Hematopoietic multipotent progenitor cell treated with erythropoietin and hydrocortisone succinate and interleukin-3 and kit ligand, for 6 days (in vitro differentiated cells): ENCODE measurements around the gene TCN1.
"Not testable (repeated sequence)": the region's sequence is repeated elsewhere in the genome, so short reads cannot be mapped to it uniquely, and the experiment has no call there.

Experiments used
- DNase-seq: peaks from one replicate; pipeline ENCODE4 v3.0.0-alpha.2; 2015

TCN1 gene

DNA sequence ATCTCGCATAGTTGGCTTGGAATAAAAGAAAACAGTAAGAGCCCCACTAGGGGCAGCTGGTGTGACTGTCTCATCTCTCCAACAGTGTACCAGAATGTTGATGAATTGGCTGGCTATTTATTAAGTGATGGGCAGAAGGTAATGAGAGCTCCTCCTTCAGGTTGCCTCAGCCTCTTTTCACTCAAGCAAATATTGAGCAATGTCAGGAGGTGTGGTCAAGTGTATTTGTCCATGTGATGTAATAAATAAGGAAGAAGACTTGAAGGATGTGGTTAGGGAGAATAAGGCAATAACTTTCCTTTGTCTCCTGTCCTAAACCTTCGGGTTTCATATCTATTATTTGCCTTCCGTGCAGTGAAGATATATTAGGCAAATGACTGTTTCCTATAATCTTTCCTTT lies at the start of gene TCN1:
TCN1 (minus strand) TSS at position 91 of the 400 bp plus-strand sequence; CDS start at position 74, 17 bp downstream.
- peak; percentile 77 for DNase-seq

GRCh38 chr11:59903569-59903968 lies 37.3 kb upstream of the TCN1 start:
- not testable (repeated sequence) for DNase-seq

DNA sequence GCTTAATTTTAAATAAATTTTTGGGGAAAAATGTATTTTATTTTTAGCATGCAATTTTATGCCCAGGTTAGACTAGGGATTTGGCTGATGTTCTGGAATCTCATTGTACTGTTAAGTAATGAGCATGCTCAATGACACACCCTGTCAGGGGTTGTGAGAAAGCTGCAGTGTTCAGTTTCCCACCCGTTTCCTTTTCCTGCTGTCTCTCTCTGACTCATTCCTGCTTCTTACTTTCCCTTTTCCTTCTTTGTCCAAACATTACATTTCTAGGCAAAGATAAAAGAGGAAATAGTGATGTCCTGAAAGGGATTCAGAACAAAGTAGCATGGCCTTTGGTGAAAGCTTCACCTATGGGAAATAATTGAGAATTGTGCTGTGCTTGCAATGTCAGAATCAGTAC lies 35.0 kb upstream of the TCN1 start:
- DNase-seq, result no peak

- DNase-seq, result no peak
Measured at GRCh38 chr11:59900366-59901126, 34.3 kb upstream of the TCN1 start.

- DNase-seq, result peak; percentile 9
Measured at GRCh38 chr11:59899532-59899931, 33.2 kb upstream of the TCN1 start.

DNA sequence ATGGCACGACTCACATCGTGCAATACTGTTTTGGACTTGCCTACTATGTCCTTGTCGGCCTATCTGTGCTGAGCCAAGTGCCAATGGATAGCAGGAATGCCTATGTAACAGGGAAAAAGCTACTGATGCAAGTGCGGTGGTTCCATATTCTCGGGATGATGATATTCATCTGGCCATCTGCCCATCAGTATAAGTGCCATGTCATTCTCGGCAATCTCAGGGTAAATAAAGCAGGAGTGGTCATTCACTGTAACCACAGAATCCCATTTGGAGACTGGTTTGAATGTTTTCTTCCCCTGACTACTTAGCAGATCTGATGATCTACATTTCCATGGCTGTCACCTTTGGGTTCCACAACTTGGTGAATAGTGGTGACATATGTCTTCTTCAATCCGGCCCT lies 32.4 kb upstream of the TCN1 start:
- DNase-seq, result no peak

DNA sequence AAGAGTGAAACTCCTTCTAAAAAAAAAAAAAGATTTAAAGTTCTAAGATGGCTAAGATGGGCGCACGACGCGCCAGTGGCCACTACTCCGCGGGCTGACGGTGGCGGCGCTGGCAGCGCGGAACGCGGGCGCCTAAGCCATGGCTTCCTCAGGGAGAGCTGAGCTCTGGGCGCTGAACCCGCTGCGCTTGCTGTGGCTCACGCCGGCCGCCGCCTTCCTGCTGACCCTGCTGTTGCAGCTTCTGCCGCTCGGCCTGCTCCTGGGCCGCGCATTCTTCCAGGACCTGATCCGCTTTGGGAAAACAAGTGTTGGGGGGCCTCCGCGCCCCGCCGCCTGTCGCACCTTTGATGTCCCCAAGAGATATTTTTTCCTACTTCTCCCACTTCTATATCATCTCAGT lies 31.8 kb upstream of the TCN1 start:
- no peak for DNase-seq

- DNase-seq, result no peak
Measured at GRCh38 chr11:59894616-59895015, 28.3 kb upstream of the TCN1 start.

DNA sequence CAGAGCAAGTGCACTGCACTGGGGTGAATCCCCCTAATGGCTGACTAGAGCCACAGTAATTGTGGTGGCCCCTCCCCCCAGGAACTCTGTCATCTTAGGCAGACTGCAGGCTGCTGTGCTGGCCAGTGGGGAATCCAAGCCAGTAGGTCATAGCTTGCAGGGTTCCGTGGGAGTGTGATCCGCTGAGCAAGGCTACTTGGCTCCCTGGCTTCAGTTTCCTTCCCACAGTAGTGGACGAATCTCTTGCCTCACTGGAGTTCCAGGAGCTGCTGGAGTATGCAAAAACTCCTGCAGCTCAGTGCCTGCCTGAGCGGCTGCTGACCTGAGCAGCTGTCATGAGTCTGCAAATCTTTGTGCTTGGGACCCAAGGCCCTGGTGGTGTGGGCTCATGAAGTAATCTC lies 25.5 kb upstream of the TCN1 start:
- DNase-seq, result peak; percentile 21

- not testable (repeated sequence) for DNase-seq
Measured at GRCh38 chr11:59887156-59887555, 20.9 kb upstream of the TCN1 start.

DNA sequence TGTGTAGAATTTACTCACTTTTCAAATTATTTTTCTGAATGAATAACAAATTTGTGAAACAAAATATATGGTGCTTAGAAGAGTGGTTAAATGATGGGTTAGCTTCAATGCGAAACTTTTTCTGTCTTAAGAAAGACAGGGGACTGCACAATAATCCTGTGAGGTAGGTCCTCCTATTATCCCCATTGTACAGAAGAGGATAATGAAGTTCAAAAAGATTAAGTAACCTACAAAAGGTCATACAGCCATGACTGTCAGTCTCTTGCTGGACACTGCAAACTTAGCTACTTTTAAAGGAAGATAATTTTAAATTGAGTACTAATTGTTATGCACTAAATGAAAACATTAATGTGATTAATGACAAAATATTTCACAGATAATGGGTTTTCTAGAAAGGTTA lies 17.3 kb upstream of the TCN1 start:
- no peak for DNase-seq

DNA sequence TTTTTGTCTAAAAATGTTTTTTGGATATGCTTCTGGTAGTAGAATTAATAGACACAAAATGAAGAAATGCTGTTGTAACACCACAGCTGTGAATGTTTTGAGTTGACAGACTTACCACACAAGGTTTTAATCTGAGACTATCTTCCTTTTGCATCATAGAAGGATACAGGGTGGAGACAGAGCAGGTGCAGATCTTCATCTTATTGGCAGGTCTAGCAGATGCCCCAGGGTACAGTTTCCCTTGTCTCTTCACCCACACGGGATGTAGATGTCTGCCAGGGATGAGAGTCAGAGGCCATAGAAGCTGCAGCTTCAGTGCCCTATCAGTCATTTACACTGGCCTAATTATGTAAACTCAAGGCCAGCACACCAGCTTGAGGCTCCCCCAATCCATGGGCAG lies 13.3 kb upstream of the TCN1 start:
- DNase-seq, result peak; percentile 10

DNA sequence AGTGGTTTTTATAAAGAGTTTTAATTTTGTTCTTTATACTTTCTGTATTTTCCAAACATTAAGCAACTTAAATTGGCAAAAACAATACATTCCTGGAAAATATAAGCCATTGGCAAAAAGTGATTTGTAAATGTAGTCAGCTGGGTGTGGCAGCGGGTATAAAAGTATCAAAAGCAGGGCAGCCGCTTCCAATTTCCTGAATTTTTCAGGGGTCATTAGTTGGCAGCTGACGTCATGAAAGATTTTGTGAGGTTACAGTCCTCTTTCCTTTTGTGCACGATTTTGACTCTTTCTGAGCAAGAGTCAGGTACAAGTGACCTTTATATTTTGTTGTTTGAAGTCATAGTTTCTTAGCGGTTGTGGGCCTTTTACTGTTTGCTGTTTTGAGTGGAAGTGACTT lies 12.3 kb upstream of the TCN1 start, which contains the start of gene OOSP3:
OOSP3 (plus strand) TSS at position 208 of the 400 bp plus-strand sequence; CDS start at position 235, 27 bp downstream.
- DNase-seq, result no peak

GRCh38 chr11:59877784-59878183 lies 11.5 kb upstream of the TCN1 start:
- DNase-seq, result no peak

DNA sequence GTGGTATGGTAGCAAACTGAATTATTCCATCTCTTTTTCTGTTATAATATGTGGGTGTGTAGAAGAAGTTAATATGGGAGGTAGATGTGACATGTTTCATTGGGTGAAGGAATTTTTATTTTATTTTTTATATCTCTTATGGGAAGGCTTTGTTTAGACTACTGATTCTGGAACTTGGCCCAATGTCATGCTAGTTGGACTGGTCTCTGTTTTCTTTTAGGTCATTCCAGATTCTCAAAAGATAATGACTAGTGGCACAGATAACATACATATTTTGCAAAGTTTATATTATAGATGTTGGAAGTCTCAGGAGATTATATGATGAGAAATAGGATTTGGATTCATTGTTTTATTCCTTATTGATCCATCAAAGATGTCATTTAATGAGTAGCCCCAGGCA lies 11.0 kb upstream of the TCN1 start:
- no peak for DNase-seq

GRCh38 chr11:59875856-59876519 lies 9.7 kb upstream of the TCN1 start:
- no peak for DNase-seq

GRCh38 chr11:59872076-59872475 lies 5.8 kb upstream of the TCN1 start:
- DNase-seq, result no peak

DNA sequence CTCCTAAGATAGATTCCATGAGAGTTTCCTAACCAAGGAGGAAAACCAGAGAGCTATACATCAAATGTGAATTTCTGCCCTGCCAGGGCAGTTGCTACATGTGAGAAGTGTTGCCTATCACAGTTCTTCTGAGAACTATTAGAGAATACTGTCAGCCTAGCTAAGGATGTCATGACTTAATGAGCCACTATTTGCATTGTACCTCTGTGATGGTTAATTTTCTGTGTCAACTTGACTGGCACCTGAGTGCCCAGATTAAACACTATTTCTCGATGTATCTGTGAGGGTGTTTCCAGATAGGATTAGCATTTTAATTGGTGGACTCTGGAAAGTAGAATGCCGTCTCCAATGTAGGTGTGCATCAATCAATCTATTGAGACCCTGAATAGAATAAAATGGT lies 1.7 kb upstream of the TCN1 start:
- no peak for DNase-seq

DNA sequence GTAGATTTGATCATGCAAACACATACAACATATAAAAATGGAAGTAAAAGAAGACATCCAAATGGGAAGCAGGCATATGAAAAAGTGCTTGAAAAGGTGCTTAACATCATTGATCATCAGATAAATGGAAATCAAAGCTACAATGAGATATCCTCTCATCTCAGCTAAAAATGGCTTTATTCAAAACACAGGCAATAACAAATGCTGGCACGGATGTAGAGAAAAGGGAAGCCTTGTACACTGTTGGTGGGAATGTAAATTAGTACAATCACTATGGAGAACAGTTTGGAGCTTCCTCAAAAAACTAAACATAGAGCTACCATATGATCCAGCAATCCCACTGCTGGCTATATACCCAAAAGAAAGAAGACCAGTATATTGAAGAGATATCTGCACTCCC lies 549 bp upstream of the TCN1 start:
- no peak for DNase-seq

GRCh38 chr11:59865031-59865430 lies 1.3 kb downstream of the TCN1 start:
- DNase-seq, result no peak

- no peak for DNase-seq
Measured at GRCh38 chr11:59862252-59862651, 4.0 kb downstream of the TCN1 start.

DNA sequence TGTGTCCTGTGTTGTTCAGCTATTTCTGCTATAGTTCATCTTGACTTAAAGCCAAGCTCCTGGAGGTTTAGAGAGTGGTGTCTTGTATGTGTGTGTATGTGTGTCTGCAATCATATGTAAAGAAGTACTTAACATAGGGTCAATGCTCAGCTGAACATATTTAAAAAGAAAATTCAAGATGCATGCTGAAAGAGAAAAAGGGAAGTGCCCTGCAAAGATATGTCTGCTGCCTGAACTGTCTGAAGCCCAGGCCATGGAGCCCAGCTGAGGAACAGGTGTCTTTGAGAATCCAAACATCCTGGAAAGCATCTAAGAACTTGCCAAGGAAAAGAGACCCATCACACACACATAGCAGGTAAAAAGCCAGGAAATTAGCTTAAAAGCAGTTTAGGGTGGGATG lies 6.6 kb downstream of the TCN1 start:
- peak; percentile 31 for DNase-seq

DNA sequence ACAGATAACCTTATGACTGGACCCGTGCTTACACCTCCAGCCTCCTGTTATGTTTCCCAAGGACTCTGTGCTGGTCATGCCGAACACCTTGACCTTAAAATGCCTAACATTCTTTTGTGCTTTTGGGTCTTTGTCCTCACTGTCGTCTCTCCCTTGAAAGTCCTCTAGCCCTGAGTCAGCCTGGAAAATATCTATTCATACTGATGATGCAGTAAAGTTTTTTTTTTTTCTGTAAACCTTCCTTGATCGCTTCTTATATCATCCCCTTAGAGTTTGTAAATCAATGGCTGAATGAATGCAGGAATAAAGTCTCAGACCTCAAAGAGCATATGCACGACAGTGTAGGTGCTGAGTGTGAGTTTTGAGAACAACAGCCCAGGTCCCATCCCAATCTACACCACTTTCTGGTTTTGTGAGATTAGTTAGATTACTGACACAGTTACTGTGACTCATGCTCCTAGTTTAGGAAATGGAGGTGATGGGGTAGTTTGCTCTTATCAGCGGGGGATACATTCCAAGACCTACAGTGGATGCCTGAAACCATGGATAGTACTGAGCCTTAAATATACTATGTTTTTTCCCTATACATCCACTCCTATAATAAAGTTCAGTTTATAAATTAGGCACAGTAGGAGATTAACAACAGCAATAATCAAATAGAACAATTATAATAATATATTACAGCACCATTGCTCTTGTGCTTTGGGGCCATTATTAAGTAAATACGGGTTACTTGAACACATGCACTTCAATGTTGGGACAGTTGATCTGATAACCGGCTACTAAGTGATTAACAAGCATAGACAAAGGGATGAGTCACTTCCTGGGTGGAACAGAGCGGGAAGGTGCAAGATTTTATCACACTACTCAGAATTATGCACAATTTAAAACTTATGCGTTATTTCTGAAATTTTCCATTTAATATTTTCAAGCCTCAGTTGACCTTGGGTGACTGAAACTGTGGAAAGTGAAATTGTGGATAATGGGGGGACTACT lies 8.6 kb downstream of the TCN1 start:
- peak; percentile 73 for DNase-seq
